ENCODE measurements around the gene SRC.
A peak's percentile ranks its signal among the peaks of the same experiment; 100 is the strongest.

SRC gene

GRCh38 chr20:37373020-37373598 lies 27.2 kb downstream of the SRC start:
- H3K27ac ChIP-seq, result no peak overlapping the region

GRCh38 chr20:37375227-37375626 lies 29.3 kb downstream of the SRC start:
- H3K27ac ChIP-seq, result no peak overlapping the region

More at GRCh38 chr20:37373020-37373598, 27.2 kb downstream of the SRC start:
- H3K4me3 ChIP-seq, result no peak overlapping the region

GRCh38 chr20:37376324-37376723 lies 30.4 kb downstream of the SRC start:
- H3K27ac ChIP-seq, result no peak overlapping the region
- H3K4me3 ChIP-seq, result no peak overlapping the region

More at GRCh38 chr20:37375227-37375626, 29.3 kb downstream of the SRC start:
- H3K4me3 ChIP-seq, result no peak overlapping the region

- Histone ChIP-seq H3K4me3 (no peak overlapping the region), H3K27ac (no peak overlapping the region)
Observed at GRCh38 chr20:37376791-37377190, 30.9 kb downstream of the SRC start.

GRCh38 chr20:37377346-37378081 lies 31.6 kb downstream of the SRC start:
- H3K4me3 ChIP-seq, result no peak overlapping the region
- H3K27ac ChIP-seq, result no peak overlapping the region

GRCh38 chr20:37378420-37378784 lies 32.5 kb downstream of the SRC start:
- Histone ChIP-seq H3K27ac (no peak overlapping the region), H3K4me3 (no peak overlapping the region)

GRCh38 chr20:37378785-37379598 lies 33.1 kb downstream of the SRC start:
- peak overlapping the region in 2 of 21 experiments; percentile 10 to 17 for H3K27ac ChIP-seq

GRCh38 chr20:37379967-37380828 lies 34.3 kb downstream of the SRC start:
- H3K4me3 ChIP-seq, result no peak overlapping the region
- no peak overlapping the region for H3K27ac ChIP-seq

More at GRCh38 chr20:37378785-37379598, 33.1 kb downstream of the SRC start:
- no peak overlapping the region for H3K4me3 ChIP-seq

GRCh38 chr20:37380864-37381579 lies 35.1 kb downstream of the SRC start:
- Histone ChIP-seq H3K4me3 (no peak overlapping the region), H3K27ac (no peak overlapping the region)

GRCh38 chr20:37381621-37382471 lies 35.9 kb downstream of the SRC start:
- H3K4me3 ChIP-seq, result no peak overlapping the region
- no peak overlapping the region for H3K27ac ChIP-seq

- Histone ChIP-seq H3K4me3 (no peak overlapping the region), H3K27ac (peak overlapping the region in 4 of 21 experiments; percentile 15 to 34 (median 23))
Observed at GRCh38 chr20:37382482-37383120, 36.7 kb downstream of the SRC start.

GRCh38 chr20:37383229-37383989 lies 37.5 kb downstream of the SRC start:
- H3K4me3 ChIP-seq, result peak overlapping the region in 2 of 7 experiments; percentile 35 to 39
- H3K27ac ChIP-seq, result peak overlapping the region in 9 of 21 experiments; percentile 14 to 71 (median 38)

GRCh38 chr20:37384683-37385174 lies 38.8 kb downstream of the SRC start:
- H3K27ac ChIP-seq, result peak overlapping the region in 13 of 21 experiments; percentile 12 to 71 (median 55)

GRCh38 chr20:37385176-37385575 lies 39.2 kb downstream of the SRC start:
- Histone ChIP-seq H3K4me3 (no peak overlapping the region), H3K27ac (peak overlapping the region in 2 of 21 experiments; percentile 58 to 64)

More at GRCh38 chr20:37384683-37385174, 38.8 kb downstream of the SRC start:
- peak overlapping the region; percentile 19 to 39 (median 30) for H3K4me3 ChIP-seq

- H3K27ac ChIP-seq, result no peak overlapping the region
- H3K4me3 ChIP-seq, result no peak overlapping the region
Observed at GRCh38 chr20:37385659-37386504, 39.9 kb downstream of the SRC start.
